SU-DHL-6 (cell line): Measurements from ENCODE around the gene SERINC5.

Experiments used
- EZH2phosphoT487 ChIP-seq: fragments of 200-600 bp; sonication (generic), shearing (Covaris generic); conservative IDR thresholded peaks from 2 replicates; pipeline ENCODE4 v1.6.1; 2018; ENCODE audit warnings: mild to moderate bottlenecking, antibody characterized with exemption, low read length, moderate library complexity, mixed read lengths
- TF ChIP-seq, protein P1 (sequence below): fragments of 200-600 bp; sonication (generic); IDR thresholded peaks from one replicate; pipeline ENCODE4 v1.5.1; 2017; ENCODE audit warnings: antibody characterized with exemption, mild to moderate bottlenecking, low read length, moderate library complexity; ENCODE audit not compliant: insufficient read depth, poor library complexity, severe bottlenecking

DNA sequence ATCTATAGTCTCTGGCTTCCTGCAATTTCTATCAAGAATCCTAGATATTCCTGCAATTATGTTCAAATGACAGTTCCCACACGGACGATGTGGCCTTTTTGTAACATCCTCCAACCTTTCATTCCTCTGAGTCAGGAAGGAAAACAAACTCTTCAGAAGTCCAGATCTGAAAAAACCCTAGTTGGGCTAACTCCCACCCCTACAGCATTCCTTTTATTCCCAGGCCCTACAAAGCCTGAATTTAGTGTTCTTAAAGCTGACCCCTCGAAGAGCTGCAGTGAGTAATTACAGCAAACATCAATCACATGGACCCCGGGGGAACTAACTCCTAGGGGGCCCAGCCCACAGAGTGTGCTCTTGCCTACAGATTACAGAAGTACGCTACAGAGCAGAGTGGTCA, 99.7 kb downstream of the SERINC5 start:
- TF ChIP-seq, protein P1, sequence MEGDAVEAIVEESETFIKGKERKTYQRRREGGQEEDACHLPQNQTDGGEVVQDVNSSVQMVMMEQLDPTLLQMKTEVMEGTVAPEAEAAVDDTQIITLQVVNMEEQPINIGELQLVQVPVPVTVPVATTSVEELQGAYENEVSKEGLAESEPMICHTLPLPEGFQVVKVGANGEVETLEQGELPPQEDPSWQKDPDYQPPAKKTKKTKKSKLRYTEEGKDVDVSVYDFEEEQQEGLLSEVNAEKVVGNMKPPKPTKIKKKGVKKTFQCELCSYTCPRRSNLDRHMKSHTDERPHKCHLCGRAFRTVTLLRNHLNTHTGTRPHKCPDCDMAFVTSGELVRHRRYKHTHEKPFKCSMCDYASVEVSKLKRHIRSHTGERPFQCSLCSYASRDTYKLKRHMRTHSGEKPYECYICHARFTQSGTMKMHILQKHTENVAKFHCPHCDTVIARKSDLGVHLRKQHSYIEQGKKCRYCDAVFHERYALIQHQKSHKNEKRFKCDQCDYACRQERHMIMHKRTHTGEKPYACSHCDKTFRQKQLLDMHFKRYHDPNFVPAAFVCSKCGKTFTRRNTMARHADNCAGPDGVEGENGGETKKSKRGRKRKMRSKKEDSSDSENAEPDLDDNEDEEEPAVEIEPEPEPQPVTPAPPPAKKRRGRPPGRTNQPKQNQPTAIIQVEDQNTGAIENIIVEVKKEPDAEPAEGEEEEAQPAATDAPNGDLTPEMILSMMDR, result no peak
- TF ChIP-seq EZH2phosphoT487, result no peak
